HUDEP-2 (cell line): ENCODE measurements around the gene RAB6D.
A peak's percentile ranks its signal among the peaks of the same experiment; 100 is the strongest.
"Not testable (repeated sequence)": the region's sequence is repeated elsewhere in the genome, so short reads cannot be mapped to it uniquely, and the experiment has no call there.

Experiments
- DNase-seq, 76 experiments: peaks; one replicate each; lab custom pipeline; 2025; ENCODE audit not compliant: unreplicated experiment in 76 of 76; lab: John Stamatoyannopoulos, UW

The RAB6D gene

DNA sequence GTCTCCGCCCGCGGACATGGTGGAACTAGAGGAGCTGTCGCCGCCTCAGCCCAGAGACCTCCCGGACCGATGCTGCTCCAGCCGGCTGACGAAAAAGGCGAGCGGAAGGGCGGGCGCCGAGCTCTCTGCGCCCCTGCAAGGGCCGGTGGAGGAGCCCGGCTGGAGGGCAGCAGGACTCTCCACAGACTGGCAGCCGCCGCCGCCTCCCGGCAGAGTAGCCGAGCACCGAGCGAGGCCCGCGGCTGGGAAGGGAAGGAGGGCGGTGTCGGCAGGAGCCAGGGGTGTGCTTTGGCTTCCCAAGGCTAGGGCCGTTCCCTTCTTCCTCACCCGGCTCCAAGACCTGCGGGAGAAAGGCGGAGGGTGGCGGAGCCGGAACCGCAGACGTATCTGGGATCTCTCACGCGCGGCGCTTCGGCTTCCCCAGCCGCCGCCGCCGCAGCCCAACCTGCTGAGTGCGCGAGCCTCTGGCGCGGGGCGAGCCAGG lies at the start of gene RAB6D:
RAB6D (minus strand) TSS at position 466 of the 484 bp plus-strand sequence; CDS start at position 18, 448 bp downstream.
- DNase-seq = not testable (repeated sequence)

DNA sequence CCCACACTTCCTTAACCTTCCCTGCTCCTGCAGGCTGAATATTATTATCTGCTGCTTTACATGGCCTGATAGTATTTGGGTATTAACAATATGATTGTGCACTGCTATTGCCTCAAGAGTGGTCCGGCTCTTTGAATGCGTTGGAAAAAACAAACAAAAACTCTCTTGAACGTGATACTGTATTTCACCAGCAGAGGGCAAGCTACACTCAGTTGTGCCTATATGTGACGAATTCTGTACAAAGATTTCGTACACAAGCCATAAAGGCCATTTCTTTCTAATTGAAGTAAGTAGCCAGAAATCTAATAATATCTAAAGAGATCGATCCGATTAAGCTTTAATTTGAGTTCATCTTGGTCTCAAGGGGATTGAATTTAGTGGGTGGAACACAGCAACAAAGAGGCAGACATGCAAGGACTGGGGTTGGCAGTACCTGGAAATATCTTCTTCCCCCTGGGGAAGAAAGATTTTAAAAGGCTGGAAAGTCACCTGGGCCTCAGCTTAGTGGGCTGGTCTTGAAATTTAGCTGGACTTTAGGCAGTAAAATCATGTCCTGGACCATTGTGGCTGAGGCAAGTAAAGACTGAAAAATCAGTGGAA lies 49.3 kb upstream of the RAB6D start:
- peak in 24 of 76 experiments; percentile 0 to 42 (median 20) for DNase-seq

GRCh38 chr2:131410173-131410572 lies 46.2 kb upstream of the RAB6D start:
- no peak for DNase-seq

- no peak for DNase-seq
Measured at GRCh38 chr2:131408778-131409177, 44.8 kb upstream of the RAB6D start.

GRCh38 chr2:131408207-131408606 lies 44.2 kb upstream of the RAB6D start:
- no peak for DNase-seq

DNA sequence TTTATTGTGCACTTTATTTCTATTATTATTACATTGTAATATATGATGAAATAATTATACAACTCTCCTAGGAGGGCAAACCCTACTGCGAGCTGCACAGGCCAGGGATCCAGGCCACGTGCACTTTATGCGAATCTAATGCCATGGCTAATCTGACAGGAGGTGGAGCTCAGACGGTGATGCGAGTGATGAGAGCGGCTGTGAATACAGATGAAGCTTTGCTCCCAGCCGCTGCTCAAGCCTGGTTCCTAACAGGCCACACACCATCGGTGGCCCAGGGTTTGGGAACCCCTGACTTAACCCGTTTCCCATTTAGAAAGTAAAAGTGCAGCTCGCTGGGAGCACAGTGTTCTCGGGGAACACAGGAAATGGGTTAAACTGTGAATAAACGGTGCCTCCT lies 40.8 kb upstream of the RAB6D start:
- DNase-seq = no peak

DNA sequence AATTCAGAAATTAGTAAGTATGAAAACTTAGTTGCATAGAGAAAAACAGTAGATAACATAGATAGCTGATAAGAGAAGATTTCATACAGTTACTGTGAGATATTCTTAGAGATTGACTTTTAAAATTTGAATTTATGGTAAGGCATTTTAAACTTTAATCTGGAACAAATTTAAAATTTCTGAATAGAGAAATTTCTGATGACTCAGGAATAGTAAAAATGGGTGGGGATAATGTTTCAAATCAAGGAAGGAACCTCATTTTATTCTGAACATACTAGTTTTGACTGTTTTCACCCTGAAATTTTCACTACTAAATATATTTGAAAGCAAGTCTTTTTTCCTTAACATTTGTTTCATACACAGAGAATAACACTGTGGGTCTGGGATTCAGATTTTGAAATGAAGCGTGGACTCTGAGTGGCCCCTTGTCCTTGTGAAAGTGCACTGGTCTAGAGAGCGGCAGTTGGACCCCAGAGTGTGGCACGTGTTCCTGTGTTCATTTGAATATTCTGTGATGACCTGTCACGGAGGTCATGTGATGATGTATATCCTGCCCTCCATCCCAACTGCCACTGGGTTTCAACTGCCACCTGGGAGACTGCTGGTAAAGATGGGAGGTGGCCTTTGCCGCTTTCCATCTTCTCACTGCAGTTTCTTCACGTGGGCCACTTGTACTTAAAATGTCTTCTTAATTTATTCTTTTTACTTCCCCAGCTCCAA lies 38.5 kb upstream of the RAB6D start:
- DNase-seq = no peak

- DNase-seq = no peak
Measured at GRCh38 chr2:131400849-131401248, 36.9 kb upstream of the RAB6D start.

- DNase-seq = not testable (repeated sequence)
Measured at GRCh38 chr2:131400441-131400840, 36.5 kb upstream of the RAB6D start.

GRCh38 chr2:131396209-131396608 lies 32.2 kb upstream of the RAB6D start:
- DNase-seq = not testable (repeated sequence)

DNA sequence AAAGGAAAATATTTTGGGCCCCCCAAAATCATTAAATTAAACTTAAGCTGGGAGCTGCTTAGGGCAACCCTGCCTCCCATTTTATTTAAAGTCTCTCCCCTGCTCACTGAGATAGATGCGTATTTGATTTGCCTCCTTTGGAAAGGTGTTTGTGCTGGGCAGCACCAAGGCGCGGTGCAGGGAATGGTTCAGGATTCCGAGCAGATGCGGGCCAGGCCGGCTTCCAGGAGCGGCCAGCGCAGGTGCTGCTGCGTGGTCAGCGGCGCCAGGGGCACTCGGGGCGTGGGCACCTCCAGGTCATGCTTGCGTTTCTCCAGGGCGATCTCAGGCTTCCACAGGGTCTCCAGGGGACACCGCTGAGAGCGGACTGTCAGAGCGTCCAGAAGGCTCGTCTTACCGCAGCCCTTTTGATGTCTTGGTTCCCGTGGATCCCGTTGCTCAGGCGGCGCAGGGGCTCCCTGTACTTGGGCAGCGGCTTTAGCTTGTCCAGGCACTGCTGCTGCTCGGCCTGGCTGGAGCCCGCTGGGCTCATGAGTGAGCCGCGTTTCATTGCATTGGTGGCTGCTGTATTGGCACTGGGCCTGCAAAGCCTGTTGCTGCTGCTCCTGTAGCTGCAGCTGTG lies 31.2 kb upstream of the RAB6D start:
- DNase-seq = not testable (repeated sequence)

GRCh38 chr2:131394147-131394931 lies 30.4 kb upstream of the RAB6D start:
- DNase-seq = peak in 1 of 76 experiments; percentile 9

GRCh38 chr2:131391953-131392352 lies 28.0 kb upstream of the RAB6D start:
- DNase-seq = not testable (repeated sequence)

DNA sequence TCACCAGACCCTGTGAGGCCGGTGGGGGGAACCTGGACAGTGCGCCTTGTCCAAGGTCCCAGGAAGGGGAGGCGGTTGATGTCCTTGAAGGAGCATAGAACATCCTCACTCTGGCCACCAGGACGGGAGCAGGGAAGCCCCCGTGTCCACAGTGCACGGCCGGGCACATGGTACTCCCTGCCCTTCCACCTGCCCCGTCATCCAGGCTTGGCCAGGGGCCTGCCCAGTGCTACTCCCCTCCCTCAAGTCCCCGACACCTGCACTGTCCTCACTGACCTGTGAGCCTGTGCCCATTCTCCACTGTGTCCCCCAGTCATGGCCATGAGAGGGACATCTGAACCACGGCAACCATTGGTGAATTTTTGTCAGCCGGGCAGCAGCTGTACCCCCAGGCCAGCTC lies 27.5 kb upstream of the RAB6D start:
- DNase-seq = not testable (repeated sequence)

DNA sequence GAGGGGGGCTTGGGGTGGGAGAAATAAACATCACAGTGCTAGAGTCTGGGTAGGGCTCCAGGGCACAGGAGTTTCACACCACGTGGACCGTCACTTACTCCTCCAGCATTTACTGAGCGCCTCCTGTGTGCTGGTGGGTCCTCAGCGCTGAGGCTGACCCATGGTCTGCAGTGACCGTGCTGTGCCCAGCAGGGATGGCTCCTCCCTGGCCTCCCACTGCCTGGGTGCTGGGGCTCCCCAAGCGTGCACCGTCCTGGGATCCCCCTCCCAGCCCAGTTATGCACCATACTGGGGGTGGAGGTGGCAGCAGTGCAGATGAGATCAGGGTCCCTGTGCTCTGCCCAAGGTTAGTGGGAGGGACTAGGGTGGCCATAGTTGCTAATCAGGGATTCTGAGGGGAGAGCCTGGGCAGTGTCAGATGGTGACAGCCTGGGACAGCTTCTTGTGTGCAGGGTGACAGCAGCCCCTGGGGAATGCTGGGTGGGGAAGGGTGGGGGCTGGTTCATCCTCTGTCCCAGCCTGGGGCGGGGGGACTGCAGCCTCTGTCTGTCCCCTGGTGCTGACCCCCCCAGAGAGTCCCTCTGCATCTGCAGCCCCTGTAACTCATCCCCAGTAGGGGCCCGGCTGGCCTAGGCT lies 26.6 kb upstream of the RAB6D start:
- not testable (repeated sequence) for DNase-seq

GRCh38 chr2:131389657-131390056 lies 25.7 kb upstream of the RAB6D start:
- no peak for DNase-seq

GRCh38 chr2:131388834-131389233 lies 24.9 kb upstream of the RAB6D start:
- DNase-seq = not testable (repeated sequence)

- DNase-seq = not testable (repeated sequence)
Measured at GRCh38 chr2:131373111-131373510, 9.1 kb upstream of the RAB6D start.

DNA sequence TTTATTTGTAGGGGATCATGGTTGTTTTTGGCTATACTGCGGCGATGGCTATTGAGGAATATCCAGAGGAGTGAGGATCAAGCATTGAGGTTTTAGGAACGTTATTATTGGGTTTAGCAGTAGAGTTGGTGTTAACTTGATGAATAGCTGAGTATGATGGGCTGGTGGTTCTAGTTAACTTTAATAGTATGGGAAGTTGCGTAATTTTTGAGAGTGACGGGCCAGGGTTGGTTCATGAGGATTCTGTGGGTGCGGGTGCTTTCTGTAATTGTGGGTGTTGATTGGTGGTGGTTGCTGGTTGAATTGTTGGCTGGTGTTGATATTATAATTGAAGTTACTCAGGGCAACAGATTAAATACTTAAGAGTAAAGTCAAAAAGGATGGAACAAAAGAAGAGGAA lies 6.0 kb upstream of the RAB6D start:
- no peak for DNase-seq

DNA sequence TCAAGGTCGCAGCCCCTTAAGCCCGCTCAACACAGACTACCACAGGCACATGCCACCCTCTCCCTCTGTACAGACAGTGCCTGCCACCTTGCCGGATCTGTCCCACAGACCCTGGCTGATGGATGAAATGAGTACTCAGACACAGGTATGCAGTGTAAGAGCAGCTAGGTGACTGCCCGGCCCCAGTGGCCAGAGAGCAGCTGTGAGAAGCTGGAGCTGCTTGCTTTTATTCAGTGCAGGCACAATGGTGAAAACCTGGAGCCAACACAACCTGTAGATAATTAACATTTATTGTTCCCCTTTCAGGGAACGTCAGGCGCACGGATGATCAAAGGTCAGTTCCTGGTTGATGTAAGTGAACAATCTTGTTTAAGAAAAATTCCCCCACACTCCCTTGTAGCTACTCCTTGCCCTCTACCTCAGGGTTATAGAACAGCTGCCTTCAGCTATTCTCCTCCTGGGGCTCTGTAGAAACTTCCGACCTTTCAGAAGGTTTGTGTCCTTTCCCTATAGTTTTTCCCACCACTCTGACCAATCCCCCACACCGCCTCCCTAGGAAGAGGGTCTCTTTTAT lies 4.6 kb upstream of the RAB6D start:
- not testable (repeated sequence) for DNase-seq
